Measurements from ENCODE around the gene CCND1.

- no peak for TF ChIP-seq CTCF (IDR thresholded peaks at IDR 0.05)
- TF ChIP-seq POLR2A (IDR thresholded peaks at IDR 0.05) = no peak
Observed at GRCh38 chr11:69669486-69669885, 28.5 kb downstream of the CCND1 start.
